Stimulated activated CD8-positive, alpha-beta memory T cell treated with anti-CD3 and anti-CD28 coated beads, Interleukin-15, amount 100 ng/mL, for 1 hour (primary cell): ENCODE data around the gene VSIG2.

ENCODE experiments used
- DNase-seq: peaks from one replicate; pipeline ENCODE4 v3.0.0-alpha.2; 2020; ENCODE audit warnings: low read depth

VSIG2 gene

GRCh38 chr11:124724979-124725718, 26.9 kb downstream of the VSIG2 start:
- DNase-seq: no peak

- no peak for DNase-seq
Measured at GRCh38 chr11:124722176-124722575, 29.9 kb downstream of the VSIG2 start.

- no peak for DNase-seq
Measured at GRCh38 chr11:124719534-124719933, 32.5 kb downstream of the VSIG2 start.

- no peak for DNase-seq
Measured at GRCh38 chr11:124718801-124719200, 33.3 kb downstream of the VSIG2 start.

- DNase-seq: no peak
Measured at GRCh38 chr11:124717786-124718651, 34.0 kb downstream of the VSIG2 start.

- DNase-seq: no peak
Measured at GRCh38 chr11:124717421-124717785, 34.7 kb downstream of the VSIG2 start.

- no peak for DNase-seq
Measured at GRCh38 chr11:124716591-124716990, 35.5 kb downstream of the VSIG2 start.

GRCh38 chr11:124712392-124712791, 39.7 kb downstream of the VSIG2 start:
- DNase-seq: no peak

- DNase-seq: no peak
Measured at GRCh38 chr11:124707829-124708228, 44.2 kb downstream of the VSIG2 start.

- DNase-seq: no peak
Measured at GRCh38 chr11:124700028-124700427, 52.0 kb downstream of the VSIG2 start.

GRCh38 chr11:124699547-124699946, 52.5 kb downstream of the VSIG2 start:
- no peak for DNase-seq
